Smooth muscle cell of the brain vasculature (primary cell): ENCODE data around the gene ARHGAP30.
A peak's percentile ranks its signal among the peaks of the same experiment; 100 is the strongest.
"Not testable (repeated sequence)": the region's sequence is repeated elsewhere in the genome, so short reads cannot be mapped to it uniquely, and the experiment has no call there.

ENCODE experiments used
- DNase-seq: peaks from one replicate; pipeline ENCODE4 v3.0.0-alpha.2; 2012; ENCODE audit warnings: low read depth, low spot score

The ARHGAP30 gene

GRCh38 chr1:161071886-161072371, 2.2 kb upstream of the ARHGAP30 start:
- no peak for DNase-seq

DNA sequence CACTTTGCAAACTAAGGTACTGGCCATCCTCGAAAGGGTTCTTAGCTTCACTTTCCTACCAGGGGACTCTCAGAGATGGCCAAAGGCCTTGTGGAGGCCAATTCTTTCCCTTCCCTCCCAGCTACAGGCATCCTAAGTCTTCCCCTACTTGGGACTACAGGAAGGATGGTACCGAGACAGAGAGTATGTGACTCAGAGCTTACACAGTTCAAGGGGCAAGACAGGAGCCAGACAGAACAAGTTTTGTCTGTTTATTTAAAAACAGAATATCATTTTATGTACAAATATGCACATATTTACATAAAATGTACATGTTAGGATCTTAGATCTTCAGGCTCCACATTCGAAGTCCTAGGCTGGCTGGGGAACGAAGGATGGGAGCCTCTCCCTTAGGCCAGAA, 1.1 kb upstream of the ARHGAP30 start:
- no peak for DNase-seq

DNA sequence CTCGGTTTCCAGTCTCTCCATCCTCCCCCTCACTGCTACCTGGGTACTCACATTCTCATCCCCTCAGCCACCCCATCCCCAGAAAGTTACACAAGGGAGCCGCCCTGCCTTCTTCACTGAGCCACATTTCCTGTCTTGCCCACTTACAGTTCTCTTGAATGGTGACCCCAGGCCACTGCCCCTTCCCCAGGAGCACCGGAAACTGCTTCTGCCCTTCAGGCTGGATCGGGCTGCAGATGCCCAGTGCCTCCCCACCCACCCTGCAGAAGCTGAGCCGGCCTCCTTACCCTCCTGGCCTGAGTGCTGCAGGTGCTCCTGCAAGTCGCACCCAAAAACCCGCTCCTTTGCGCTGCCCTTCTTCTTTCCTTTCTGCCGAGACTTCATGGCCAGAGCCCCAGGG, 450 bp downstream of the ARHGAP30 start:
- no peak for DNase-seq

DNA sequence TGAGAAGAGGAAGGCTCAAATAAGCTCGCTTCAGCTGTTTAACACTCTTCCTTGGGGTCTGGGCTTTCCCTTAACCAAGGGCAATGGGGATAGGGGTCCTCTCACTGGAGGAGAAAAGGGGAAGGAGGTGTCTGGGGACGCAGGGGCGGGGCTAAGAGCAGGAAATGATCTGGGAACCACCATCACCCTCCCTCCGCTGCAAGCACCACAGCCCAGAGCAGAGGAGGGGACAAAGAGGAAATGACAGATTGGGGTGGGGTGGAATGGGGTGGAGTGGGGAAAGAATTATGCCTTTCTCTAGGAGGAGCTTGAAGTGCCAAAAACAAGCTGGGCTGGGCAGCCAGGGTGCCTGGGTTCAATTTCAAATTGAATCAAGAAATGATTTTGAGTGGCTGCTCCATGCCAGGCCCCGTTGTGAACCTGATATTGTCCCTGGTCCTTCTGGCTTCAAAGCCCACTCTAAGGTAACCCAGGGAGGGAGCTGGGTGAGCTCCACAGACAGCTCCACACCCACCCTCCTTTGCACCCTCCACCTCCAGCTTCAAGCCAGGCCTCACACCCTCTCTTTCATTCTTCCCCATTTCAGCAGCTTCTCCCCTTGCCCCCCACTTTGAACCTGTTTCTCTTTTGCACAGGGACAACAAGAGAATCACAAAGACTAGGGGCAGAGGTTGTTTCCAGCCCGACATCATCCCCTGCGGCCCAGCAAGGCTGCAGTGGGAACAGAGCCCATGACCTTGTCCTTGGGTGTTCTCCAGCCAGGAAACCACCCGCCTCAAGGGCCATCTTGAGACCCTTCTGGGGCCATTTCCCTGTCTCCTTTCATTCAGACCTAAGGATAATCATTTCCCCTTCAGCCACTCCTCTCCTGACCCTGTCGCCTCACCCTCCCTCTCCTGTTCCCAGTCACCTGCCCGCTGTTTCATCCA, 1.1 kb downstream of the ARHGAP30 start:
- DNase-seq: no peak

DNA sequence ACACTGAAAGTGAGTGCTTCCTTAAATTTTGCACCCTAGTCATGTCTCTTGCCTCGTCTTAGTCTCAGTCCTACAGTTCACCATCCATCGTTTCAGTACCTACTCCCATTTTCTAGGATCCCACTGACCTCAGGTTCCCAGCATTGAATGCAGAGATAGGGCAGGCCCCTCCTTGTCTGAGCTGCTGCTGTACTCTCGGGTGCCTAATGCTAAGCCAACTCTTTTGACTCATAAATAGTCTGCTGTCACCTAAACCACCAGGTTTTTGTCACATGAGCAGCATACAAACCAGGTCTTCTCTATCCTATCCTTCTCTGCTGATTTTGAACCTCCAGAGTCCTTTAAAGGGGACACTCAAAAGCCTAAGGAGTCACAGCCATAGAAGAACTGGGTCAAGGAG, 3.0 kb downstream of the ARHGAP30 start:
- no peak for DNase-seq

- not testable (repeated sequence) for DNase-seq
These were observed 4.0 kb downstream of the ARHGAP30 start for GRCh38 chr1:161065681-161066080.

DNA sequence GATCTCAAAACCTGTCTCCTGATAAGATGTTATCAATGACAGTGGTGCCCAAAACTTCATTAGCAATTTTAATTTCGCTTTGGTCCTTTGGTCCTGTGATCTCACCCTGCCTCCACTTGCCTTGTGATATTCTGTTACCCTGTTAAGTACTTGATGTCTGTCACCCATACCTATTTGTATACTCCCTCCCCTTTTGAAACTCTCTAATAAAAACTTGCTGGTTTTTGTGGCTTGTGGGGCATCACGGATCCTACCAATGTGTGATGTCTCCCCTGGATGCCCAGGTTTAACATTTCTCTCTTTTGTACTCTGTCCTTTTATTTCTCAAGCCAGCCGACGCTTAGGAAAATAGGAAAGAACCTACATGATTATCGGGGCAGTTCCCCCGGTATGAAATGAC, 5.8 kb downstream of the ARHGAP30 start:
- not testable (repeated sequence) for DNase-seq

DNA sequence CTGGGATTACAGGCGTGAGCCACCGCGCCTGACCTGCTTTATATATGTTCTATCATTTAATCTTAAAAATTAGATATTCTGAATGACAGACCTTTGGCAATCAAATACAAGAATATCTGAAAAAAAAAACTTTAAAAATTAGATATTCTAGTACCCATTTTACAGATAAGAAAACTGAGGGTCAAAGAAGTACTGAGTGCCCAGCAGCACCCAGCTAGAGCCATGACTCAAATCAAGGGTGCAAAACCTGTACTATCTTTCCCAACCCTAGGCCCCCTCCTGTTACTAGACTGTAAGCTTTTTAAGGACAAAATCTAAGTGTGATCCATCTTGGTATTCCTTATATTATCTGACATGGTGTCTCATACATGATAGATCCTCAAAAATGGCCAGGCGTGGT, 8.3 kb downstream of the ARHGAP30 start:
- DNase-seq: no peak

DNA sequence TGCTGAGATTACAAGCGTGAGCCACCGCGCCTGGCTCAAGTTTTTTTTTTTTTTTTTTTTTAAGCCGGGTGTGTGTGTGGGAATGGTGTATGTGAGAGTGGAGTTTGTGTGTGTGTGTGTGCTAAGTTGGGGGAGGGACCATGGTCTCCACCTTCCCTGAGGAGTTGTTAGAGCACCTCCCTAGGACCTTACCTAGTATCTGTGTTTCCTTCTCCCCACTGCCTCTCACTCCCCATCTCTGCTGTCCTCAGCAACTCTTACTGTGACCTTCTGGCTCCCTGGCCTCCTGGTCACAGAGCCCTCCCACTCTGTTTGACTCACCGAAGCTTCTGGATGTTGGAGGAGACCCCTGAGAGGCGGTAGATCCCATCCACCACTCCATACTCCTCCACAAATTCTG, 10.4 kb downstream of the ARHGAP30 start:
- DNase-seq: no peak

DNA sequence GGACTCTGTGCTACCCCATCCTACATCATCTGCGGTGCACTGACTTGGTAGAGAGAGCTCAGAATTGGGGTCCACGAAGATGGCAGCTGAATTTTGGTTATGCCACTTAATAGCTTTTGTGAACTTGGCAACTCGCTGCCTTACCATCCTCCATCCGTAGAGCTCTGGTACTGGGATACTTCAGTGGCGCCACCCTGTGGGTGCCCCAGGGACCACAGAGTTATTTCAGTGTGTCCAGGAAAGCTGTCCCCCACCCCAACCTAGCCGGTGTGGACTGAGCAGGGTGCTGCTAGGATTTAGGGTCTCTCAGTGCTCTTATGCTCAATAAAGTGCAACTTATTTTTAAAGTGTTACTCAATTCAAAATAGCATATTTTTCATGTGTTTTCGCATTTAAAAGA, 14.9 kb downstream of the ARHGAP30 start:
- DNase-seq: no peak

GRCh38 chr1:161054232-161054631, 15.5 kb downstream of the ARHGAP30 start:
- no peak for DNase-seq

DNA sequence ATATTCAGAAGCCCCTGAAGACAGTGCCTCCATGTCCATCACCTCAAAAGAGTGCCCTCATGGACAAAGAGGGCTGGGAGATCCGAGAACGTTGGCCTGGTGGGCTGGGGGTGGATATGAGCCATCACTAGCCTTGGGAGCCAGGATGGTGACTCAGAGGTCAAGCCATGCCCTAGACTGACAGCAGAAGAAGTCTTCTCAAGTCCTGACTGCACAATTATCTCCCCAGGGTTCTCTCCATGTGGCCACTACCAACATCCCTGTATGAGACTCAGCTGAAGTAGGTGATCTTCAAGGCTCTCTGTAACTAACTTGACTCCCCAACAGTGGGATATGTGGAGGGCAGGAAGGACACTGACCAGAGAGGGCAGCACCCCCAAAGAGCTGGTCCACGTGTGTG, 16.8 kb downstream of the ARHGAP30 start:
- DNase-seq: no peak

DNA sequence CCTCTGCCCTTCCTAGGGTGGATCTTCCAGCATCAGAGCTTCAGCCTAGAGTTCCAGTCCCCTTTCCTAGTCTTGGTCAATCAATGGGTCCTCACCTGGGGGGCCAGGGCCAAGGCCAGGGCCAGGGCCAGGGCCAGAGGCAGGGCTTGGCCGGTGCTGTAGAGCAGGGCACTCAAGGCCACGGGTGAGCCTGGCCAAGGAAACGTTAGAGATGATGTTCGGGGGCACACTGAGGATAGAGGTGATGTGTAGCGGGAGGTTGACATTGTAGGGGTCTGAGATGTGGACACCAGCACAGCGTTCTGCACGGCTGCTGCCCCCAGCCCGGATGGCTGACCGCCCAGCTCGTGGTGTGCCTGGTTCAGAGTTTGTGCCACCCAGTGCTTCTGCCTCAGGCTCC, 18.5 kb downstream of the ARHGAP30 start:
- no peak for DNase-seq

- no peak for DNase-seq
These were observed 20.6 kb downstream of the ARHGAP30 start for GRCh38 chr1:161048949-161049722.

DNA sequence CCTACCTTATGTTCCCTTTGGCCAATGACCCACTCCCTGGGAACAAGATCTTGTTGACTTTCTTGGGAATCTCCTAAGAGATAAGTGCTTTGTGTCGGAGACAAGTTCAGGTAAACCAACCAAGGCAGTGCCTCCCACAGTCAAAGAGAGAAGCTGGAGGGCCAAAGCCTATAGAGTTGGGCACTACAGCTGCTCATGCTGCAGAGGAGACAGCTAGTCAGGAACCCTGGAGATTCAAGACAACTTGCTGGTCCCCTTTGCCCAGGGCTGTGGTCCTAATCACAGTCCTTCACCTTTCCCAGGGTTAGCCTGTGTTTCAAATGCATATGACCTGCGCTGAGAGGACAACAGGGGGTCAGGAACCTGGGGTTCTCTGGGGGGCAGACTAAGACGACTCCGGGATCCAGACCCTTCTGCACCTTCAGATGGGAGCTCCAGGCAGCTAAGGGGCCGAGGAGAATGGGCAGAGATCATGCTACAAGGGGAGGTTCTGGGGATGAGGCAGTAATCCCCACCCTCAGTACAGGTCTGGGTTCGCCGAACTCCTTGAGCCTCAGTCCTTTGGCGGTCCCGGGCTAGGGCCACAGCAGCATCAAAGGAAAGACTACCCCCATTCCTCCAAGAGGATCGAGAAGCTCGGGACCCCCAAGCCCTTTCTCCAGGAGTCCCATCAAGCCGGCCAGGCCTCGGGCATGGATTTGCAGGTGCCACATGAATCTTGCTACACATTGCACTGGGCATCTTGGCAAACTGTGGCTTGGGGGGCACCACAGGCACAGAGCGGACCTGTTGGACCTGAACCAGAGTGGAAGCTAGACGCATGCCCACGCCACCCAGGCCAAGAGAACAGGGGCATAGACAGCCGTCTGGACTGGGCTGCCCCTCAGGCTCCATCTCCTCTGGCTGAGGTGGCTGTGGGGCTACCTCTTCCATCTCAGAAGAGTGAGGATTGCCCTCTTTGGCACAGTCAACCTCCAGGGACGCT, 22.0 kb downstream of the ARHGAP30 start:
- DNase-seq: no peak

DNA sequence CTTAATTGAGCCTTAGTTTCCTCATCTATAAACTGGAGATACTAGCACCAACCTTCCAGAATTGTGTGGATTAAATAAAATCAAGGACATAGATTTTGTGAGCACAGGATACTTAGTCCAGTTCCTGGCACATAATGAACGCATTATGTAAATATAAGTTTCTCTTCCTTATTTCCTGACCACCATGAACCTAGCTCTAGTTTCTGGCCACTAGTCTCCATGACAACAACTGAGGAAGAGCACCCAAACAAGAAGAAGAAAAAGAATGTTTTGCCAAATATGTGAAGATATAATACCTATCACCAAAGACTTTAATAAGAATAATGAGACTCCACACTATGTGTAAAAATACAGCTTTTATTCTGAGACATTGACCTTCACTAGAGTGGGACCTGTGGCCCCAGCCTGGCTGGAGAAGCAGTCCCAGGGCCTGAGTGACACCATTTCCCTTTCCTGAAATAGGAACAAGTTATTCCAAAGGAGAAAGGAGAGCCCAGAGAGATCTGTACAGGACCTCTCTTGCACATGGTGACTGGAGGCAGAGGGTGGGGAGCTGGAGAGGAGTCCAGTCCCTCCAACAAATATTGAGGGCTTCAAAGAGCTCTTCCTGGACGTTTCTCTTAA, 23.0 kb downstream of the ARHGAP30 start:
- no peak for DNase-seq

- DNase-seq: peak; percentile 92
These were observed 23.7 kb downstream of the ARHGAP30 start, which contains the start of gene USF1 for GRCh38 chr1:161045736-161046604. TSS of gene USF1 (minus strand) at chr1:161045977. CDS start at chr1:161043275, 2,702 bp downstream.

GRCh38 chr1:161044908-161045735, 24.6 kb downstream of the ARHGAP30 start:
- peak; percentile 23 for DNase-seq

- DNase-seq: no peak
These were observed 25.2 kb downstream of the ARHGAP30 start for GRCh38 chr1:161044535-161044907.
